ENCODE measurements around the gene ZNF683. TPM values are rescaled to one million over a fixed set of nuclear protein-coding genes. Genes with fewer than 3 reads are reported as not detected.
A peak's percentile ranks its signal among the peaks of the same experiment; 100 is the strongest.
"Not testable (repeated sequence)": the region's sequence is repeated elsewhere in the genome, so short reads cannot be mapped to it uniquely, and the experiment has no call there.

ZNF683 gene
- under 1 TPM in 1 of 6 experiments, not detected in 5; 0.19 TPM for total RNA-seq
- long read RNA-seq, result 0 reads

- H3K4me1 ChIP-seq; H3K27ac ChIP-seq; intact Hi-C loops (cut with DNase I); ATAC-seq; H3K36me3 ChIP-seq; H3K27me3 ChIP-seq; H3K4me3 ChIP-seq; H3K9me3 ChIP-seq; DNase-seq: not testable (repeated sequence)
- WGBS (ENCODE audit: insufficient coverage, low coverage, low lambda C conversion rate, missing lambda C conversion rate), result 75% methylated on average over 1 of the region's 3 CpGs
These were observed at the start of gene ZNF683 for GRCh38 chr1:26372611-26373010. Gene ZNF683 (minus strand): TSS chr1:26372750. CDS start chr1:26368571, 4,179 bp downstream.

GRCh38 chr1:26419494-26419893, 46.9 kb upstream of the ZNF683 start:
- H3K27ac ChIP-seq, result no peak overlapping the region
- intact Hi-C loops (cut with DNase I), result no loop called here
- H3K27me3 ChIP-seq, result no peaks in the 10 kb centered on the region
- 79% methylated on average over 2 of the region's 2 CpGs for WGBS (ENCODE audit: insufficient coverage, low coverage, low lambda C conversion rate, missing lambda C conversion rate)
- TF ChIP-seq POLR2A (IDR thresholded peaks at IDR 0.05) (no peak), CTCF (IDR thresholded peaks at IDR 0.05) (no peak)
- no peaks in the 10 kb centered on the region for H3K36me3 ChIP-seq
- no peak for ATAC-seq
- H3K4me1 ChIP-seq, result no peaks in the 10 kb centered on the region
- DNase-seq, result no peak
- H3K4me3 ChIP-seq, result no peak overlapping the region
- no peaks in the 10 kb centered on the region for H3K9me3 ChIP-seq

GRCh38 chr1:26418865-26419349, 46.4 kb upstream of the ZNF683 start:
- WGBS (ENCODE audit: insufficient coverage, low coverage, low lambda C conversion rate, missing lambda C conversion rate), result 46% methylated on average over 3 of the region's 5 CpGs
- TF ChIP-seq POLR2A (IDR thresholded peaks at IDR 0.05), result no peak
- no peak for TF ChIP-seq CTCF (IDR thresholded peaks at IDR 0.05)

GRCh38 chr1:26417111-26417759, 44.7 kb upstream of the ZNF683 start:
- DNase-seq, result peak; percentile 81 to 83 (median 82)
- 28% methylated on average over 6 of the region's 9 CpGs for WGBS (ENCODE audit: insufficient coverage, low coverage, low lambda C conversion rate, missing lambda C conversion rate)
- peak; percentile 96 to 97 (median 97) for ATAC-seq
- TF ChIP-seq CTCF (IDR thresholded peaks at IDR 0.05) (peak; percentile 60 to 92 (median 88)), POLR2A (IDR thresholded peaks at IDR 0.05) (no peak)
- no peaks in the 10 kb centered on the region for H3K4me1 ChIP-seq
- no peaks in the 10 kb centered on the region for H3K36me3 ChIP-seq
- no peak overlapping the region for H3K27ac ChIP-seq
- H3K27me3 ChIP-seq, result peaks cover 0 to 7% of the 10 kb centered on the region in 2 donors
- H3K9me3 ChIP-seq, result no peaks in the 10 kb centered on the region
- intact Hi-C loops (cut with DNase I), result no loop called here
- no peak overlapping the region for H3K4me3 ChIP-seq

More at GRCh38 chr1:26418865-26419349, 46.4 kb upstream of the ZNF683 start:
- no peaks in the 10 kb centered on the region for H3K9me3 ChIP-seq
- H3K36me3 ChIP-seq, result no peaks in the 10 kb centered on the region
- no peak overlapping the region for H3K27ac ChIP-seq
- ATAC-seq, result no peak
- DNase-seq, result no peak
- no peak overlapping the region for H3K4me3 ChIP-seq
- no peaks in the 10 kb centered on the region for H3K4me1 ChIP-seq
- intact Hi-C loops (cut with DNase I), result no loop called here
- no peaks in the 10 kb centered on the region for H3K27me3 ChIP-seq

- TF ChIP-seq POLR2A (IDR thresholded peaks at IDR 0.05) (no peak), CTCF (IDR thresholded peaks at IDR 0.05) (no peak)
- Histone ChIP-seq H3K27ac (no peak overlapping the region), H3K4me3 (no peak overlapping the region), H3K36me3 (no peaks in the 10 kb centered on the region), H3K9me3 (no peaks in the 10 kb centered on the region), H3K27me3 (peaks cover 0 to 22% of the 10 kb centered on the region in 2 donors), H3K4me1 (no peaks in the 10 kb centered on the region)
- DNase-seq (no peak), ATAC-seq (no peak)
- 0% methylated on average over 1 of the region's 1 CpG for WGBS (ENCODE audit: insufficient coverage, low coverage, low lambda C conversion rate, missing lambda C conversion rate)
- intact Hi-C loops (cut with DNase I), result no loop called here
These were observed 40.5 kb upstream of the ZNF683 start for GRCh38 chr1:26413031-26413430.

Data from right lobe of liver (tissue), 6 donors.